Esophagus muscularis mucosa (tissue), 4 donors: ENCODE measurements around the gene ITFG1.

Experiments
- EP300 ChIP-seq: sonication (generic); formaldehyde crosslinking; IDR thresholded peaks from one replicate; pipeline ENCODE4 v1.6.1; 2017; ENCODE audit warnings: antibody characterized with exemption
- POLR2A ChIP-seq: fragments of 450-650 bp; IDR thresholded peaks from one replicate; pipeline ENCODE4 v1.6.1; 2017; ENCODE audit warnings: antibody characterized with exemption, moderate library complexity, mild to moderate bottlenecking, low read depth
- POLR2AphosphoS5 ChIP-seq, 2 donors: sonication (generic); formaldehyde crosslinking; IDR thresholded peaks; one replicate each; pipeline ENCODE4 v1.6.1; 2017; ENCODE audit warnings: antibody characterized with exemption in 2 of 2
- TF ChIP-seq, protein P1 (sequence below), 3 experiments: fragments of 200-600 bp in 2 of 3; fragments of 450-650 bp in 1 of 3; sonication (generic) in 2 of 3; IDR thresholded peaks; one replicate each; pipeline ENCODE4 v1.5.1; 2017 to 2019; ENCODE audit warnings: antibody characterized with exemption in 3 of 3, mild to moderate bottlenecking in 2 of 3, moderate library complexity in 1 of 3

DNA sequence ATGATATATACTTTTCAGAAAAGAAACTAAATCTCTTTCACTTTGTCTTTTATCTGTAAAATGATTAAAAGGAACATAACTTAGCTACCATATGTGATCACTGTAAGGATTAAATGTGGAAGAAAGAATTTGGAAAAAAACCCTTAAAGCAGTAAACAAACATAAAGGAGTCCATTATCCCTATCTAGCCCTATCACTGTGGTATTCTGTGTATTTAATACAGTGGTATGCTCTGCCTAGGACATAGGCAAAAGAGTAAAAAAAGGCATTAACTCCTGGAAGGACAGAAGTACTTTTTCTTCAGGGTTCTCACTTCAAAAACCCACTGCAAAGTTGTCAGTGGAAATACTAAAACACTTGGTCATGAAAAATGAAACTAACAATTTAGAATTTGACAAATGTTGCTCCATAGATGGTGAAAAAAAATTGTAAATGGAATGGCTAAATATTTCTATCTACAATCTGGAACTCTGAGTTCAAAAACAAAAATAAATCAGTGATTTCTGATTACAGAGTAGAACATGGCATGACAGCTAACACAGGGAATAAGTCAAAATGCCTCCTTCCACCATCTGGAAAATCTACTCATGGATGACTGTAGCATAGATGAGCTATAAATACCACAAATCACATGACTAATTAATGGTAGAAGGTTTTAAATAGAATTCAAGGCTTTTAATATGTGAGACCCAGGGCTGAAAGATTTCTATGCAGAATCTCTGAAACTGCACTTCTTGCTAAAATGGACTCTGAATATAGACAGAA lies 140.1 kb downstream of the ITFG1 start:
- TF ChIP-seq, protein P1, sequence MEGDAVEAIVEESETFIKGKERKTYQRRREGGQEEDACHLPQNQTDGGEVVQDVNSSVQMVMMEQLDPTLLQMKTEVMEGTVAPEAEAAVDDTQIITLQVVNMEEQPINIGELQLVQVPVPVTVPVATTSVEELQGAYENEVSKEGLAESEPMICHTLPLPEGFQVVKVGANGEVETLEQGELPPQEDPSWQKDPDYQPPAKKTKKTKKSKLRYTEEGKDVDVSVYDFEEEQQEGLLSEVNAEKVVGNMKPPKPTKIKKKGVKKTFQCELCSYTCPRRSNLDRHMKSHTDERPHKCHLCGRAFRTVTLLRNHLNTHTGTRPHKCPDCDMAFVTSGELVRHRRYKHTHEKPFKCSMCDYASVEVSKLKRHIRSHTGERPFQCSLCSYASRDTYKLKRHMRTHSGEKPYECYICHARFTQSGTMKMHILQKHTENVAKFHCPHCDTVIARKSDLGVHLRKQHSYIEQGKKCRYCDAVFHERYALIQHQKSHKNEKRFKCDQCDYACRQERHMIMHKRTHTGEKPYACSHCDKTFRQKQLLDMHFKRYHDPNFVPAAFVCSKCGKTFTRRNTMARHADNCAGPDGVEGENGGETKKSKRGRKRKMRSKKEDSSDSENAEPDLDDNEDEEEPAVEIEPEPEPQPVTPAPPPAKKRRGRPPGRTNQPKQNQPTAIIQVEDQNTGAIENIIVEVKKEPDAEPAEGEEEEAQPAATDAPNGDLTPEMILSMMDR (IDR thresholded peaks at IDR 0.05): no peak
- TF ChIP-seq POLR2A (no peak), POLR2AphosphoS5 (IDR thresholded peaks at IDR 0.05) (no peak), EP300 (no peak)
